DOHH2 (cell line): ENCODE results near the gene XRCC1.

ENCODE experiments used
- CTCF ChIP-seq: fragments of 200-600 bp; sonication (generic); IDR thresholded peaks from one replicate; pipeline ENCODE4 v1.5.1; 2014; ENCODE audit warnings: antibody characterized with exemption, mild to moderate bottlenecking, low read depth, low read length; ENCODE audit not compliant: poor library complexity, severe bottlenecking
- EZH2phosphoT487 ChIP-seq: fragments of 200-600 bp; sonication (generic); IDR thresholded peaks from 2 replicates; pipeline ENCODE4 v1.6.1; 2017; ENCODE audit warnings: borderline replicate concordance, mild to moderate bottlenecking, antibody characterized with exemption, low read length, moderate library complexity, mixed read lengths

GRCh38 chr19:43612374-43612773 lies 37.0 kb upstream of the XRCC1 start:
- TF ChIP-seq CTCF (no peak), EZH2phosphoT487 (no peak)
